ENCODE data around the gene SRMS.

The SRMS gene

GRCh38 chr20:63590218-63591146 lies 42.9 kb upstream of the SRMS start:
- no peak for TF ChIP-seq CTCF (IDR thresholded peaks at IDR 0.05)

- TF ChIP-seq CTCF (IDR thresholded peaks at IDR 0.05), result no peak
These were observed 42.0 kb upstream of the SRMS start for GRCh38 chr20:63589261-63590217.

- no peak for TF ChIP-seq CTCF (IDR thresholded peaks at IDR 0.05)
These were observed 41.1 kb upstream of the SRMS start for GRCh38 chr20:63588641-63589041.

GRCh38 chr20:63587776-63588591 lies 40.4 kb upstream of the SRMS start:
- TF ChIP-seq CTCF (IDR thresholded peaks at IDR 0.05), result no peak

GRCh38 chr20:63587256-63587655 lies 39.7 kb upstream of the SRMS start:
- no peak for TF ChIP-seq CTCF (IDR thresholded peaks at IDR 0.05)

- no peak for TF ChIP-seq CTCF (IDR thresholded peaks at IDR 0.05)
These were observed 39.2 kb upstream of the SRMS start for GRCh38 chr20:63586797-63587196.

Data from LNCAP (cell line).